Astrocyte (in vitro differentiated cells and primary cell): Measurements from ENCODE around the gene ASPN. TPM values are rescaled to one million over a fixed set of nuclear protein-coding genes. Genes with fewer than 3 reads are reported as not detected.

Experiments
- DNase-seq: peaks from one replicate; pipeline ENCODE4 v3.0.0-alpha.2; 2010; ENCODE audit warnings: low read depth
- FAIRE-seq: peaks from 2 replicates; lab custom pipeline; 2011; peaks lifted over from hg19 to GRCh38; lab: Jason Lieb, UNC
- H2AFZ ChIP-seq: 2 replicates; pipeline ENCODE4 v1.6.0; 2012; ENCODE audit warnings: low read depth, low read length, inconsistent platforms
- H3K27ac ChIP-seq: 2 replicates; pipeline ENCODE4 v1.5.1; 2011; ENCODE audit warnings: low read depth, low read length, inconsistent platforms
- H3K27me3 ChIP-seq: 2 replicates; pipeline ENCODE4 v1.6.0; 2011; ENCODE audit warnings: low read length, inconsistent platforms; ENCODE audit not compliant: insufficient read depth
- H3K36me3 ChIP-seq: 2 replicates; pipeline ENCODE4 v1.5.1; 2011; ENCODE audit warnings: low read length, inconsistent platforms; ENCODE audit not compliant: insufficient read depth
- H3K4me1 ChIP-seq: 2 replicates; pipeline ENCODE4 v1.5.1; 2011; ENCODE audit warnings: low read length, inconsistent platforms; ENCODE audit not compliant: insufficient read depth
- H3K4me2 ChIP-seq: 2 replicates; pipeline ENCODE4 v1.6.0; 2012; ENCODE audit warnings: low read length, inconsistent platforms
- H3K4me3 ChIP-seq: 2 replicates; pipeline ENCODE4 v1.5.1; 2011; ENCODE audit warnings: low read depth, mild to moderate bottlenecking, low read length, inconsistent platforms; ENCODE audit not compliant: insufficient read depth
- H3K79me2 ChIP-seq: 2 replicates; pipeline ENCODE4 v1.6.0; 2012; ENCODE audit warnings: mild to moderate bottlenecking, low read length, inconsistent platforms; ENCODE audit not compliant: insufficient read depth
- H3K9ac ChIP-seq: 2 replicates; pipeline ENCODE4 v1.6.0; 2012; ENCODE audit warnings: mild to moderate bottlenecking, low read length, inconsistent platforms
- H3K9me3 ChIP-seq: 2 replicates; pipeline ENCODE4 v1.5.1; 2012; ENCODE audit warnings: low read depth, mild to moderate bottlenecking, low read length, inconsistent platforms; ENCODE audit not compliant: insufficient read depth
- H4K20me1 ChIP-seq: 2 replicates; pipeline ENCODE4 v1.6.0; 2012; ENCODE audit warnings: low read length, inconsistent platforms; ENCODE audit not compliant: insufficient read depth
- H3K27ac Mint-ChIP-seq: one replicate; pipeline ENCODE4 v1.8.0; 2021; ENCODE audit warnings: mild to moderate bottlenecking, mixed read lengths; ENCODE audit not compliant: unreplicated experiment
- H3K27me3 Mint-ChIP-seq: one replicate; pipeline ENCODE4 v1.8.0; 2021; ENCODE audit warnings: low read depth, mixed read lengths; ENCODE audit not compliant: unreplicated experiment
- H3K36me3 Mint-ChIP-seq: one replicate; pipeline ENCODE4 v1.8.0; 2021; ENCODE audit warnings: low read depth, mixed read lengths; ENCODE audit not compliant: unreplicated experiment
- H3K4me1 Mint-ChIP-seq: one replicate; pipeline ENCODE4 v1.8.0; 2021; ENCODE audit warnings: low read depth, mixed read lengths; ENCODE audit not compliant: unreplicated experiment
- H3K4me3 Mint-ChIP-seq: one replicate; pipeline ENCODE4 v1.8.0; 2021; ENCODE audit warnings: mild to moderate bottlenecking, moderate library complexity, mixed read lengths; ENCODE audit not compliant: unreplicated experiment
- H3K9me3 Mint-ChIP-seq: one replicate; pipeline ENCODE4 v1.8.0; 2021; ENCODE audit warnings: mild to moderate bottlenecking, mixed read lengths; ENCODE audit not compliant: unreplicated experiment
- EZH2 ChIP-seq: IDR thresholded peaks from 2 replicates; pipeline ENCODE4 v1.6.1; 2012; ENCODE audit warnings: mild to moderate bottlenecking, low read length, inconsistent platforms; ENCODE audit not compliant: insufficient read depth
- total RNA-seq: library from RNA; stranded (reverse); gene quantifications from 2 replicates; pipeline ENCODE4 v1.2.1, GENCODE V29; 2021
- TF ChIP-seq, protein P1 (sequence below): IDR thresholded peaks from 2 replicates; pipeline ENCODE4 v1.5.1; 2011; ENCODE audit warnings: low read depth, mild to moderate bottlenecking, inconsistent platforms, low read length, moderate library complexity; ENCODE audit not compliant: insufficient read depth

ASPN gene
- total RNA-seq, 1 donor from 2014 or later = not detected

DNA sequence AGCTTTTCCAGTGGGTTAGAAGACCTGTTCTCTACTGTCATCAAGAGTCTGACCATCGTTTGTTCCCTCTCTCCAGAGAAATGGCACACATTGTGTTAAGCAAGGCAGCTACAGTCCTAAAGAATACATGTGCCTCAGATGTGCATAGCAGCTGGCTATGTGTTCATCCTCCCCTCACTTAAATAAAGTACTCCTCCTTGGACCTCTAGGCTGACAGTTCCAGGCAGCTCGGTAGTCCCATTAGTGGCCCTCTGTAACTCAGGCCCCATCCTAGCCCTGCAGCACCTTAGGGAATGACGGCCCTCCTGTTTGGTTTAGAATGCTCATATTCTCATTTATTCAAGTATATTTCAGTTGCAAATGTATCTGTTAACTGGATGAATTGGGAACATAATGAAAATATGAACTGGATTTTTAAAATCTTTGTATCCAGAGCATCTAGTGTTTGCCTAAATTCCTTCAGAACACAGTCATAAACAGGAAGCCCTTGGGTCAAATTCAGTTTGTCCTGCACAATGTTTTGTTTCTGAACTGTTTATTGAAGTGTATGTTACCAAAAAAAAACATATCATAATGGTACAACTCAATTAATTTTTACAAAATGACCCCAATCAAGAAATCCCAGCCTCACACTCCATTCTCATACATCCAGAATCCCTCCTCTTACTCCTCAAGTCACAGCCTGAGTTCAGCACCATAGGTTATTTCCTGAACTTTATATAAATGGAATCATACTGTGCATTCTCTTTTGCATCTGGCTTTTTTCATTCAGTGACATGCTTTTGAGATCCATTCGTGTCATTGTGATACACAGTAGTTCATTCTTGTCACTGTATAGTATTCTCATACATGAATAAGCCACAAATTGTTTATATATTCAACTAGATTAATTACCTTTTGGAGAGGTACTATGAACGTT lies 1.6 kb upstream of the ASPN start:
- H3K27me3 ChIP-seq = no peaks in the 10 kb centered on the region
- TF ChIP-seq EZH2 = no peak
- TF ChIP-seq, protein P1, sequence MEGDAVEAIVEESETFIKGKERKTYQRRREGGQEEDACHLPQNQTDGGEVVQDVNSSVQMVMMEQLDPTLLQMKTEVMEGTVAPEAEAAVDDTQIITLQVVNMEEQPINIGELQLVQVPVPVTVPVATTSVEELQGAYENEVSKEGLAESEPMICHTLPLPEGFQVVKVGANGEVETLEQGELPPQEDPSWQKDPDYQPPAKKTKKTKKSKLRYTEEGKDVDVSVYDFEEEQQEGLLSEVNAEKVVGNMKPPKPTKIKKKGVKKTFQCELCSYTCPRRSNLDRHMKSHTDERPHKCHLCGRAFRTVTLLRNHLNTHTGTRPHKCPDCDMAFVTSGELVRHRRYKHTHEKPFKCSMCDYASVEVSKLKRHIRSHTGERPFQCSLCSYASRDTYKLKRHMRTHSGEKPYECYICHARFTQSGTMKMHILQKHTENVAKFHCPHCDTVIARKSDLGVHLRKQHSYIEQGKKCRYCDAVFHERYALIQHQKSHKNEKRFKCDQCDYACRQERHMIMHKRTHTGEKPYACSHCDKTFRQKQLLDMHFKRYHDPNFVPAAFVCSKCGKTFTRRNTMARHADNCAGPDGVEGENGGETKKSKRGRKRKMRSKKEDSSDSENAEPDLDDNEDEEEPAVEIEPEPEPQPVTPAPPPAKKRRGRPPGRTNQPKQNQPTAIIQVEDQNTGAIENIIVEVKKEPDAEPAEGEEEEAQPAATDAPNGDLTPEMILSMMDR = no peak
- no peak overlapping the region for H2AFZ ChIP-seq
- H3K27ac ChIP-seq = no peak overlapping the region
- no peaks in the 10 kb centered on the region for H3K79me2 ChIP-seq
- H3K4me1 Mint-ChIP-seq = peaks cover 11% of the 10 kb centered on the region
- peak overlapping the region; percentile 20 for H3K4me2 ChIP-seq
- DNase-seq = no peak
- no peaks in the 10 kb centered on the region for H4K20me1 ChIP-seq
- no peaks in the 10 kb centered on the region for H3K9me3 Mint-ChIP-seq
- peaks cover 24% of the 10 kb centered on the region for H3K4me1 ChIP-seq
- no peak overlapping the region for H3K4me3 ChIP-seq
- FAIRE-seq = peak; percentile 17
- H3K36me3 Mint-ChIP-seq = no peaks in the 10 kb centered on the region
- no peaks in the 10 kb centered on the region for H3K9me3 ChIP-seq
- no peak overlapping the region for H3K27ac Mint-ChIP-seq
- no peaks in the 10 kb centered on the region for H3K27me3 Mint-ChIP-seq
- H3K36me3 ChIP-seq = no peaks in the 10 kb centered on the region
- no peak overlapping the region for H3K4me3 Mint-ChIP-seq
- H3K9ac ChIP-seq = no peak overlapping the region

DNA sequence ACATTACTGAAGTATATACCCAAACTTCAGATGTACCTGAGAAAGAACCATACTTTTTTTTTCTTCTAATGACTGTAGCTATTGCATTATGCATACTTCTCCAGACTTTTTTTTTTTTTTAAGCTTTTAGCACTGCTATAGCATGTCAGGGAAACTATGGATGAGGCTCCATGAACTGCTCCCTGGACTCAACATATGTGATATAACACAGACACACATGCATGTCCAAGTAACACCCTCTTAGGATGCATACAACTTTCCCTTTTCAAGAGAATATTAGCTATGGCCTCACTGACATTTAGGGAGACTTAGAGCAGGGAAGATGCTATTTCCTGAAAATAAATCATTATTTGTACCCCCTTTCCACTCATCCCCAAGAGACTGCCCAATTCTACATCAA lies 499 bp upstream of the ASPN start:
- Histone ChIP-seq H3K4me3 (no peak overlapping the region), H3K9me3 (no peaks in the 10 kb centered on the region), H3K27ac (no peak overlapping the region), H3K36me3 (no peaks in the 10 kb centered on the region), H2AFZ (no peak overlapping the region), H3K27me3 (no peaks in the 10 kb centered on the region), H4K20me1 (no peaks in the 10 kb centered on the region), H3K4me2 (no peak overlapping the region), H3K4me1 (peaks cover 22% of the 10 kb centered on the region), H3K79me2 (no peaks in the 10 kb centered on the region), H3K9ac (no peak overlapping the region)
- DNase-seq (no peak), FAIRE-seq (no peak)
- no peaks in the 10 kb centered on the region for H3K9me3 Mint-ChIP-seq
- H3K27ac Mint-ChIP-seq = no peak overlapping the region
- no peaks in the 10 kb centered on the region for H3K36me3 Mint-ChIP-seq
- H3K4me1 Mint-ChIP-seq = peaks cover 10% of the 10 kb centered on the region
- no peaks in the 10 kb centered on the region for H3K27me3 Mint-ChIP-seq
- TF ChIP-seq, protein P1 = no peak
- no peak for TF ChIP-seq EZH2
- no peak overlapping the region for H3K4me3 Mint-ChIP-seq
